Peyer's patch (tissue), 4 donors: Measurements from ENCODE around the gene TIMM10B.

Source experiments
- POLR2A ChIP-seq, 2 donors: fragments of 450-650 bp; IDR thresholded peaks; one replicate each; pipeline ENCODE4 v1.5.1; 2017; ENCODE audit warnings: antibody characterized with exemption in 2 of 2, mild to moderate bottlenecking in 2 of 2, moderate library complexity in 2 of 2
- TF ChIP-seq, protein P1 (sequence below), 6 experiments: fragments of 450-650 bp in 4 of 6; fragments of 200-600 bp in 2 of 6; sonication (generic) in 1 of 6; IDR thresholded peaks; one replicate each; pipeline ENCODE4 v1.5.1; 2017 to 2019; ENCODE audit warnings: antibody characterized with exemption in 6 of 6, mild to moderate bottlenecking in 3 of 6, moderate library complexity in 1 of 6

- TF ChIP-seq, protein P1, sequence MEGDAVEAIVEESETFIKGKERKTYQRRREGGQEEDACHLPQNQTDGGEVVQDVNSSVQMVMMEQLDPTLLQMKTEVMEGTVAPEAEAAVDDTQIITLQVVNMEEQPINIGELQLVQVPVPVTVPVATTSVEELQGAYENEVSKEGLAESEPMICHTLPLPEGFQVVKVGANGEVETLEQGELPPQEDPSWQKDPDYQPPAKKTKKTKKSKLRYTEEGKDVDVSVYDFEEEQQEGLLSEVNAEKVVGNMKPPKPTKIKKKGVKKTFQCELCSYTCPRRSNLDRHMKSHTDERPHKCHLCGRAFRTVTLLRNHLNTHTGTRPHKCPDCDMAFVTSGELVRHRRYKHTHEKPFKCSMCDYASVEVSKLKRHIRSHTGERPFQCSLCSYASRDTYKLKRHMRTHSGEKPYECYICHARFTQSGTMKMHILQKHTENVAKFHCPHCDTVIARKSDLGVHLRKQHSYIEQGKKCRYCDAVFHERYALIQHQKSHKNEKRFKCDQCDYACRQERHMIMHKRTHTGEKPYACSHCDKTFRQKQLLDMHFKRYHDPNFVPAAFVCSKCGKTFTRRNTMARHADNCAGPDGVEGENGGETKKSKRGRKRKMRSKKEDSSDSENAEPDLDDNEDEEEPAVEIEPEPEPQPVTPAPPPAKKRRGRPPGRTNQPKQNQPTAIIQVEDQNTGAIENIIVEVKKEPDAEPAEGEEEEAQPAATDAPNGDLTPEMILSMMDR (IDR thresholded peaks at IDR 0.05) = no peak
- no peak for TF ChIP-seq POLR2A (IDR thresholded peaks at IDR 0.05)
Measured at GRCh38 chr11:6459099-6459450, 22.2 kb upstream of the TIMM10B start.
